ENCODE measurements around the gene PSMD1.

The PSMD1 gene

GRCh38 chr2:231219289-231219688 lies 162.6 kb downstream of the PSMD1 start:
- DNase-seq, result no peak

- no peak for DNase-seq
These were observed 165.1 kb downstream of the PSMD1 start for GRCh38 chr2:231221761-231222160.

Measured in NCI-H2171 treated with DMSO at 0.1 percent for 48 hours (cell line).